GM12864 (cell line): ENCODE data around the gene NSFL1C.

Experiments used
- DNase-seq: peaks from one replicate; pipeline ENCODE4 v3.0.0-alpha.2; 2011; ENCODE audit warnings: low read depth
- H3K4me3 ChIP-seq: 2 replicates; pipeline ENCODE4 v1.5.1; 2011; ENCODE audit warnings: mild to moderate bottlenecking, low read depth, low read length, control low read depth
- CTCF ChIP-seq: IDR thresholded peaks from 2 replicates; pipeline ENCODE4 v1.5.1; 2011; ENCODE audit warnings: low read depth, mild to moderate bottlenecking, moderate library complexity, low read length, control low read depth, inconsistent platforms; ENCODE audit errors: missing control alignments

The NSFL1C gene

GRCh38 chr20:1436263-1436662, 30.4 kb downstream of the NSFL1C start:
- DNase-seq = no peak
- H3K4me3 ChIP-seq = no peak overlapping the region
- no peak for TF ChIP-seq CTCF

- DNase-seq = no peak
- TF ChIP-seq CTCF = no peak
- H3K4me3 ChIP-seq = no peak overlapping the region
Measured at GRCh38 chr20:1435337-1435699, 31.3 kb downstream of the NSFL1C start.

GRCh38 chr20:1434571-1435336, 31.9 kb downstream of the NSFL1C start:
- DNase-seq = peak; percentile 80
- H3K4me3 ChIP-seq = no peak overlapping the region
- TF ChIP-seq CTCF = no peak

- DNase-seq = no peak
- no peak overlapping the region for H3K4me3 ChIP-seq
- no peak for TF ChIP-seq CTCF
Measured at GRCh38 chr20:1431158-1431557, 35.5 kb downstream of the NSFL1C start.

- no peak for DNase-seq
- H3K4me3 ChIP-seq = no peak overlapping the region
- no peak for TF ChIP-seq CTCF
Measured at GRCh38 chr20:1430004-1430451, 36.6 kb downstream of the NSFL1C start.

GRCh38 chr20:1429143-1429728, 37.4 kb downstream of the NSFL1C start:
- H3K4me3 ChIP-seq = no peak overlapping the region
- no peak for TF ChIP-seq CTCF
- DNase-seq = no peak
